ENCODE measurements around the gene CASP7.

DNA sequence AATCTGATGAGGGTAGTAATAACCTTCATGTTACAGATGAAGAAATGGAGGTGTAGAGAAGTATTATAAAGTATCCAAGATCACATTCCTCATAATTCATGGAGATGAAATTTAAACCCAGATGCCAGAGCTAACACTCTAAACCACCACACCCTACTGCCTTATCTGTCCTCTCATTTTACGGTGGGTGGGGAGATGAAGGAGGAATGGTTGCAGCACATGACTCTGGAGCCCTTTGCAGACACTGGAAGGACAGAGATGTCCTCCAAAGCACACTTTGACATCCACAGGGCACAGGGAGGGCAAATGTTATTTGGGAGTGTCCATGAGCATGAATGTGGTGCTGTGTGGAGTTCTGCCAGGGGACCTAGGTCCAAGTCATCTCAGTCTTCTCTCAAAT lies 72.8 kb downstream of the CASP7 start:
- TF ChIP-seq NRF1 (conservative IDR thresholded peaks at IDR 0.05; ENCODE audit: low read depth, low read length) (no peak), SUZ12 (IDR thresholded peaks at IDR 0.05; ENCODE audit: unreplicated experiment) (no peak), POLR2A (IDR thresholded peaks at IDR 0.05; ENCODE audit: low read depth, low read length) (no peak)
- TF ChIP-seq, protein P1, sequence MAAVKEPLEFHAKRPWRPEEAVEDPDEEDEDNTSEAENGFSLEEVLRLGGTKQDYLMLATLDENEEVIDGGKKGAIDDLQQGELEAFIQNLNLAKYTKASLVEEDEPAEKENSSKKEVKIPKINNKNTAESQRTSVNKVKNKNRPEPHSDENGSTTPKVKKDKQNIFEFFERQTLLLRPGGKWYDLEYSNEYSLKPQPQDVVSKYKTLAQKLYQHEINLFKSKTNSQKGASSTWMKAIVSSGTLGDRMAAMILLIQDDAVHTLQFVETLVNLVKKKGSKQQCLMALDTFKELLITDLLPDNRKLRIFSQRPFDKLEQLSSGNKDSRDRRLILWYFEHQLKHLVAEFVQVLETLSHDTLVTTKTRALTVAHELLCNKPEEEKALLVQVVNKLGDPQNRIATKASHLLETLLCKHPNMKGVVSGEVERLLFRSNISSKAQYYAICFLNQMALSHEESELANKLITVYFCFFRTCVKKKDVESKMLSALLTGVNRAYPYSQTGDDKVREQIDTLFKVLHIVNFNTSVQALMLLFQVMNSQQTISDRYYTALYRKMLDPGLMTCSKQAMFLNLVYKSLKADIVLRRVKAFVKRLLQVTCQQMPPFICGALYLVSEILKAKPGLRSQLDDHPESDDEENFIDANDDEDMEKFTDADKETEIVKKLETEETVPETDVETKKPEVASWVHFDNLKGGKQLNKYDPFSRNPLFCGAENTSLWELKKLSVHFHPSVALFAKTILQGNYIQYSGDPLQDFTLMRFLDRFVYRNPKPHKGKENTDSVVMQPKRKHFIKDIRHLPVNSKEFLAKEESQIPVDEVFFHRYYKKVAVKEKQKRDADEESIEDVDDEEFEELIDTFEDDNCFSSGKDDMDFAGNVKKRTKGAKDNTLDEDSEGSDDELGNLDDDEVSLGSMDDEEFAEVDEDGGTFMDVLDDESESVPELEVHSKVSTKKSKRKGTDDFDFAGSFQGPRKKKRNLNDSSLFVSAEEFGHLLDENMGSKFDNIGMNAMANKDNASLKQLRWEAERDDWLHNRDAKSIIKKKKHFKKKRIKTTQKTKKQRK (IDR thresholded peaks at IDR 0.05; ENCODE audit: low read depth, low read length), result no peak
